CD14-positive monocyte (primary cell): ENCODE results near the gene EYS. TPM values are rescaled to one million over a fixed set of nuclear protein-coding genes. Genes with fewer than 3 reads are reported as not detected.
"Not testable (repeated sequence)": the region's sequence is repeated elsewhere in the genome, so short reads cannot be mapped to it uniquely, and the experiment has no call there.

Experiments used
- DNase-seq, 3 donors: peaks; one replicate each; pipeline ENCODE4 v3.0.0-alpha.2; 2011 to 2022
- H2AFZ ChIP-seq: 2 replicates; pipeline ENCODE4 v1.6.0; 2012; ENCODE audit warnings: mild to moderate bottlenecking, low read depth, low read length, inconsistent platforms; ENCODE audit not compliant: insufficient read depth, poor library complexity, severe bottlenecking
- H3K27ac ChIP-seq, 2 donors: 1 replicate in 1 of 2; 2 replicates in 1 of 2; pipeline ENCODE4 v1.5.1; 2012 to 2013; ENCODE audit warnings: low read length in 2 of 2, control low read depth in 1 of 2, inconsistent platforms in 1 of 2, low read depth in 1 of 2, mild to moderate bottlenecking in 1 of 2
- H3K27me3 ChIP-seq, 2 donors: one replicate each; pipeline versions ENCODE4 v1.6.0 to v1.6.1; 2011 to 2013; ENCODE audit warnings: low read length in 2 of 2; ENCODE audit not compliant: control insufficient read depth in 2 of 2, insufficient read depth in 2 of 2
- H3K36me3 ChIP-seq, 2 donors: replicated peaks in 1 of 2; 1 replicate in 1 of 2; 2 replicates in 1 of 2; pipeline versions ENCODE4 v1.5.1 to v1.6.1; 2012 to 2013; ENCODE audit warnings: low read length in 2 of 2, control low read depth in 1 of 2, inconsistent platforms in 1 of 2, mild to moderate bottlenecking in 1 of 2; ENCODE audit not compliant: insufficient read depth in 2 of 2, control insufficient read depth in 1 of 2
- H3K4me1 ChIP-seq, 2 donors: 1 replicate in 1 of 2; 2 replicates in 1 of 2; pipeline versions ENCODE4 v1.5.1 to v1.6.1; 2012 to 2013; ENCODE audit warnings: low read length in 2 of 2, control low read depth in 1 of 2, inconsistent platforms in 1 of 2, mild to moderate bottlenecking in 1 of 2, moderate library complexity in 1 of 2; ENCODE audit not compliant: insufficient read depth in 2 of 2, control insufficient read depth in 1 of 2
- H3K4me2 ChIP-seq: replicated peaks from 2 replicates; pipeline ENCODE3; 2012; ENCODE audit warnings: low read length, moderate library complexity, mild to moderate bottlenecking; ENCODE audit not compliant: poor library complexity, severe bottlenecking; ENCODE audit errors: extremely low read depth
- H3K4me3 ChIP-seq, 3 experiments: fragments of 200-600 bp in 1 of 3; sonication (generic) in 1 of 3; replicated peaks in 1 of 3; 1 replicate in 2 of 3; 2 replicates in 1 of 3; pipeline ENCODE4 v1.5.1; 2011 to 2013; ENCODE audit warnings: low read length in 3 of 3, mild to moderate bottlenecking in 3 of 3, control low read depth in 2 of 3, low read depth in 2 of 3, inconsistent platforms in 1 of 3, moderate library complexity in 1 of 3
- H3K79me2 ChIP-seq: 2 replicates; pipeline ENCODE4 v1.6.0; 2012; ENCODE audit warnings: mild to moderate bottlenecking, control low read depth, inconsistent platforms, low read length, moderate library complexity; ENCODE audit not compliant: insufficient read depth
- H3K9ac ChIP-seq: 2 replicates; pipeline ENCODE4 v1.6.0; 2017; ENCODE audit warnings: low read length, mild to moderate bottlenecking; ENCODE audit not compliant: insufficient read depth, poor library complexity, severe bottlenecking
- H3K9me3 ChIP-seq, 2 donors: replicated peaks in 1 of 2; 1 replicate in 1 of 2; 2 replicates in 1 of 2; pipeline versions ENCODE4 v1.5.1 to v1.6.1; 2012 to 2013; ENCODE audit warnings: low read length in 2 of 2, control low read depth in 1 of 2; ENCODE audit not compliant: control insufficient read depth in 1 of 2, insufficient read depth in 1 of 2
- H4K20me1 ChIP-seq: 2 replicates; pipeline ENCODE4 v1.6.0; 2012; ENCODE audit warnings: mild to moderate bottlenecking, low read length, control low read depth, moderate library complexity; ENCODE audit not compliant: insufficient read depth
- H3K27ac Mint-ChIP-seq, 7 donors: one replicate each; pipeline ENCODE4 v1.8.0; 2020; ENCODE audit warnings: mild to moderate bottlenecking in 7 of 7, mixed read lengths in 7 of 7, moderate library complexity in 6 of 7, inconsistent platforms in 2 of 7
- H3K27me3 Mint-ChIP-seq, 3 donors: one replicate each; pipeline ENCODE4 v1.8.0; 2021 to 2022; ENCODE audit warnings: low read depth in 3 of 3, mild to moderate bottlenecking in 3 of 3, mixed read lengths in 3 of 3, moderate library complexity in 3 of 3, inconsistent platforms in 1 of 3
- H3K36me3 Mint-ChIP-seq, 2 donors: one replicate each; pipeline ENCODE4 v1.8.0; 2020; ENCODE audit warnings: mixed read lengths in 2 of 2, inconsistent platforms in 1 of 2, mild to moderate bottlenecking in 1 of 2
- H3K4me1 Mint-ChIP-seq: one replicate; pipeline ENCODE4 v1.8.0; 2020; ENCODE audit warnings: mild to moderate bottlenecking, mixed read lengths
- H3K4me3 Mint-ChIP-seq, 2 donors: one replicate each; pipeline ENCODE4 v1.8.0; 2020; ENCODE audit warnings: mild to moderate bottlenecking in 2 of 2, mixed read lengths in 2 of 2, moderate library complexity in 1 of 2
- H3K9me3 Mint-ChIP-seq, 7 donors: one replicate each; pipeline ENCODE4 v1.8.0; 2020 to 2022; ENCODE audit warnings: mixed read lengths in 7 of 7, mild to moderate bottlenecking in 6 of 7, moderate library complexity in 6 of 7, inconsistent platforms in 2 of 7
- WGBS: methylation state at CpG from one replicate; pipeline ENCODE4 v1.1.5; 2013; ENCODE audit warnings: missing lambda C conversion rate; ENCODE audit not compliant: insufficient coverage; 5-methylcytosine and 5-hydroxymethylcytosine counted together
- intact Hi-C, 2 donors: fragments of 100-400 bp; cut with micrococcal nuclease; formaldehyde crosslinking; loops; one replicate each; pipeline versions ENCODE4 v1.15.0 to v1.15.1; 2023
- polyA plus RNA-seq, 3 donors: library from polyadenylated mRNA; depleted of rRNA in 1 of 3; unstranded in 2 of 3; stranded (reverse) in 1 of 3; fragments of 300-500 nt in 2 of 3; fragments of >200 nt in 1 of 3; fragmentation: Illumina TruSeq in 2 of 3; gene quantifications; 1 replicate in 2 of 3; 2 replicates in 1 of 3; pipeline ENCODE4 v1.2.3, GENCODE V29; 2012 to 2021
- TF ChIP-seq, protein P1 (sequence below): fragments of 200-600 bp; IDR thresholded peaks from one replicate; pipeline ENCODE4 v1.8.0; 2022; ENCODE audit warnings: antibody characterized with exemption, mild to moderate bottlenecking

Gene EYS
- polyA plus RNA-seq, 3 donors: 0.01 to 0.03 TPM; not detected in 1

DNA sequence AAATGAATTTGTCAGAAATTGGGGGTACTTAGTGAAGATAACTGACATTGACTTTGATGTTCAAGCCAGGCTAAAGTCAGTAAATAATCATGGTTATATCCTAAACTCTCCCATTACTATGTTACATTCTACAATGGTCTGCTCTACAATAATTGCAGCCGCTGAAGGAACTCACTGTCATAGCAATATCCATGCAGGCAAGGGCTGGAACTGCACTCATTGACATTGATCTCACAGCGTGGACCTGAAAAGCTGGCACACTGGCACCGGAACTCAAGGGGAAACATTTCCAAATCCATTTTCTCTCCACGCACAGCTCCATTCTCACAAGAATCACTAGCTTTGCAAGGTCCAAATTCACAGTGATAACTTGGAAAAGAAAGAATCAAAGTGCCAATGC, 702.7 kb downstream of the EYS start:
- Histone ChIP-seq H3K27ac (no peak overlapping the region), H3K4me3 (no peak overlapping the region), H3K9ac (no peak overlapping the region), H3K4me1 (no peaks in the 10 kb centered on the region), H3K36me3 (no peaks in the 10 kb centered on the region), H3K4me2 (no peak overlapping the region), H3K9me3 (peaks cover 13 to 16% of the 10 kb centered on the region in 2 donors), H3K79me2 (no peaks in the 10 kb centered on the region), H3K27me3 (no peaks in the 10 kb centered on the region), H2AFZ (no peak overlapping the region), H4K20me1 (no peaks in the 10 kb centered on the region)
- Mint-ChIP-seq H3K9me3 (peaks cover 7 to 45% (median 21%) of the 10 kb centered on the region in 7 donors), H3K27me3 (peaks cover 0 to 1% (median 0%) of the 10 kb centered on the region in 3 donors), H3K4me3 (no peak overlapping the region), H3K4me1 (no peaks in the 10 kb centered on the region), H3K36me3 (no peaks in the 10 kb centered on the region), H3K27ac (no peak overlapping the region)
- no peak for DNase-seq
- intact Hi-C loops: no loop called here
- 87% methylated on average over 4 of the region's 4 CpGs for WGBS
- TF ChIP-seq, protein P1, sequence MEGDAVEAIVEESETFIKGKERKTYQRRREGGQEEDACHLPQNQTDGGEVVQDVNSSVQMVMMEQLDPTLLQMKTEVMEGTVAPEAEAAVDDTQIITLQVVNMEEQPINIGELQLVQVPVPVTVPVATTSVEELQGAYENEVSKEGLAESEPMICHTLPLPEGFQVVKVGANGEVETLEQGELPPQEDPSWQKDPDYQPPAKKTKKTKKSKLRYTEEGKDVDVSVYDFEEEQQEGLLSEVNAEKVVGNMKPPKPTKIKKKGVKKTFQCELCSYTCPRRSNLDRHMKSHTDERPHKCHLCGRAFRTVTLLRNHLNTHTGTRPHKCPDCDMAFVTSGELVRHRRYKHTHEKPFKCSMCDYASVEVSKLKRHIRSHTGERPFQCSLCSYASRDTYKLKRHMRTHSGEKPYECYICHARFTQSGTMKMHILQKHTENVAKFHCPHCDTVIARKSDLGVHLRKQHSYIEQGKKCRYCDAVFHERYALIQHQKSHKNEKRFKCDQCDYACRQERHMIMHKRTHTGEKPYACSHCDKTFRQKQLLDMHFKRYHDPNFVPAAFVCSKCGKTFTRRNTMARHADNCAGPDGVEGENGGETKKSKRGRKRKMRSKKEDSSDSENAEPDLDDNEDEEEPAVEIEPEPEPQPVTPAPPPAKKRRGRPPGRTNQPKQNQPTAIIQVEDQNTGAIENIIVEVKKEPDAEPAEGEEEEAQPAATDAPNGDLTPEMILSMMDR: no peak

DNA sequence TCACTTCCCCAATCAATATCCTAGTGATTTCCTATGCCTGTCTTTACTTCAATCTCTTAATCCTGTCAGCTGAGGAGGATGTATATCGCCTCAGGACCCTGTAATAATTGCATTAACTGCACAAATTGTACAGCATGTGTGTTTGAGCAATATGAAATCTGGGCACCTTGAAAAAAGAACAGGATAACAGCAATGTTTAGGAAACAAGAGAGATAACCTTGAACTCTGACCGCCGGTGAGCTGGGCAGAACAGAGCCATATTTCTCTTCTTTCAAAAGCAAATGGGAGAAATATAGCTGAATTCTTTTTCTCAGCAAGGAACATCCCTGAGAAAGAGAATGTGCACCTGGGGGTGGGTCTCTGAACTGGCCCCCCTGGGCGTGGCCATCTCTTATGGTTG, 704.1 kb downstream of the EYS start:
- DNase-seq, H3K4me3 Mint-ChIP-seq, H3K27me3 Mint-ChIP-seq, H3K79me2 ChIP-seq, H3K27ac Mint-ChIP-seq, H2AFZ ChIP-seq, H3K36me3 ChIP-seq, H3K27me3 ChIP-seq, H3K4me3 ChIP-seq, H3K36me3 Mint-ChIP-seq, H4K20me1 ChIP-seq, H3K9ac ChIP-seq, H3K4me1 ChIP-seq, H3K4me1 Mint-ChIP-seq, H3K4me2 ChIP-seq, intact Hi-C loops, H3K27ac ChIP-seq: not testable (repeated sequence)
- no CpG with 5 or more reads among the region's 4 CpGs for WGBS
- H3K9me3 Mint-ChIP-seq: peaks cover 7 to 38% (median 15%) of the 10 kb centered on the region in 7 donors
- H3K9me3 ChIP-seq: peaks cover 9 to 13% of the 10 kb centered on the region in 2 donors
